KMS-11 (cell line): Measurements from ENCODE around the gene DUOX1.

Experiments used
- H2AFZ ChIP-seq: fragments of 200-600 bp; sonication (generic); 2 replicates; pipeline ENCODE4 v1.6.1; 2016; ENCODE audit warnings: antibody characterized with exemption, mixed run types, low read depth
- H3K27ac ChIP-seq: fragments of 200-600 bp; sonication (generic); 2 replicates; pipeline ENCODE4 v1.6.1; 2016; ENCODE audit warnings: mild to moderate bottlenecking, mixed run types
- H3K27me3 ChIP-seq: fragments of 200-600 bp; sonication (generic); 2 replicates; pipeline ENCODE4 v1.6.1; 2017; ENCODE audit warnings: mild to moderate bottlenecking, low read depth, mixed run types, moderate library complexity; ENCODE audit not compliant: insufficient read depth
- H3K36me3 ChIP-seq: fragments of 200-600 bp; sonication (generic); 2 replicates; pipeline ENCODE4 v1.6.1; 2017; ENCODE audit warnings: mild to moderate bottlenecking, mixed run types; ENCODE audit not compliant: insufficient read depth
- H3K4me1 ChIP-seq: fragments of 200-600 bp; sonication (generic); 2 replicates; pipeline ENCODE4 v1.6.1; 2016; ENCODE audit warnings: mild to moderate bottlenecking, low read depth, mixed run types; ENCODE audit not compliant: poor library complexity, severe bottlenecking
- H3K4me2 ChIP-seq: fragments of 200-600 bp; sonication (generic); 2 replicates; pipeline ENCODE4 v1.7.0; 2016; ENCODE audit warnings: mild to moderate bottlenecking, mixed run types
- H3K4me3 ChIP-seq: fragments of 200-600 bp; sonication (generic); IDR thresholded peaks from 2 replicates; pipeline ENCODE4 v1.6.1; 2017; ENCODE audit warnings: low read depth, low read length, mixed read lengths; ENCODE audit not compliant: insufficient read depth
- H3K79me2 ChIP-seq: fragments of 200-600 bp; sonication (generic); 2 replicates; pipeline ENCODE4 v1.6.1; 2016; ENCODE audit warnings: low read depth, mixed run types; ENCODE audit not compliant: insufficient read depth
- H3K9ac ChIP-seq: fragments of 200-600 bp; sonication (generic); 2 replicates; pipeline ENCODE4 v1.6.1; 2016; ENCODE audit warnings: mild to moderate bottlenecking, mixed run types
- H4K20me1 ChIP-seq: fragments of 200-600 bp; sonication (generic); 2 replicates; pipeline ENCODE4 v1.6.1; 2016; ENCODE audit warnings: mild to moderate bottlenecking, mixed run types; ENCODE audit not compliant: insufficient read depth
- TF ChIP-seq, protein P1 (sequence below): fragments of 200-600 bp; sonication (generic); conservative IDR thresholded peaks from 2 replicates; pipeline ENCODE4 v1.6.1; 2017; ENCODE audit warnings: low read depth, mild to moderate bottlenecking, antibody characterized with exemption, low read length, moderate library complexity, mixed read lengths

The DUOX1 gene

DNA sequence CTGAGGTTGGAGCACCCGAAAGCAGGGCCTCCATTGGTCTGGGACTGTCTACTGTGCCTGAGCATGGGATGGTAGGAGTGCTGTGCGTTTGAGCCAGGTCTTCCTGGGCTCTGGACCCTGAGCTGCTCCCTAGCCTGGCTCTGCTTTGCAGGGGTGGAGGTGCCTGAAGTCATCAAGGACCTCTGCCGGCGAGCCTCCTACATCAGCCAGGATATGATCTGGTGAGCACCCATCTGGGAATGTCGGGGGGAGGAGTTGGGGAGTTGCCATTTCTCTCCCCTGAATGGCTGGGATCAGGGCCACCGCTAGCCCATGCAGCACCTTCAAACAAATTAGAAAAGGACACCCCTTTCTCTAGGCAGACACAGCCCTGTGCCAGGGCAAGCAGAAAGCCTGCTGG, 20.7 kb downstream of the DUOX1 start:
- H3K36me3 ChIP-seq = no peaks in the 10 kb centered on the region
- H3K27me3 ChIP-seq = no peaks in the 10 kb centered on the region
- no peak overlapping the region for H3K9ac ChIP-seq
- H2AFZ ChIP-seq = no peak overlapping the region
- TF ChIP-seq, protein P1, sequence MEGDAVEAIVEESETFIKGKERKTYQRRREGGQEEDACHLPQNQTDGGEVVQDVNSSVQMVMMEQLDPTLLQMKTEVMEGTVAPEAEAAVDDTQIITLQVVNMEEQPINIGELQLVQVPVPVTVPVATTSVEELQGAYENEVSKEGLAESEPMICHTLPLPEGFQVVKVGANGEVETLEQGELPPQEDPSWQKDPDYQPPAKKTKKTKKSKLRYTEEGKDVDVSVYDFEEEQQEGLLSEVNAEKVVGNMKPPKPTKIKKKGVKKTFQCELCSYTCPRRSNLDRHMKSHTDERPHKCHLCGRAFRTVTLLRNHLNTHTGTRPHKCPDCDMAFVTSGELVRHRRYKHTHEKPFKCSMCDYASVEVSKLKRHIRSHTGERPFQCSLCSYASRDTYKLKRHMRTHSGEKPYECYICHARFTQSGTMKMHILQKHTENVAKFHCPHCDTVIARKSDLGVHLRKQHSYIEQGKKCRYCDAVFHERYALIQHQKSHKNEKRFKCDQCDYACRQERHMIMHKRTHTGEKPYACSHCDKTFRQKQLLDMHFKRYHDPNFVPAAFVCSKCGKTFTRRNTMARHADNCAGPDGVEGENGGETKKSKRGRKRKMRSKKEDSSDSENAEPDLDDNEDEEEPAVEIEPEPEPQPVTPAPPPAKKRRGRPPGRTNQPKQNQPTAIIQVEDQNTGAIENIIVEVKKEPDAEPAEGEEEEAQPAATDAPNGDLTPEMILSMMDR = no peak
- H3K4me3 ChIP-seq = no peak overlapping the region
- no peaks in the 10 kb centered on the region for H4K20me1 ChIP-seq
- H3K4me2 ChIP-seq = no peak overlapping the region
- H3K4me1 ChIP-seq = no peaks in the 10 kb centered on the region
- H3K79me2 ChIP-seq = no peaks in the 10 kb centered on the region
- no peak overlapping the region for H3K27ac ChIP-seq

DNA sequence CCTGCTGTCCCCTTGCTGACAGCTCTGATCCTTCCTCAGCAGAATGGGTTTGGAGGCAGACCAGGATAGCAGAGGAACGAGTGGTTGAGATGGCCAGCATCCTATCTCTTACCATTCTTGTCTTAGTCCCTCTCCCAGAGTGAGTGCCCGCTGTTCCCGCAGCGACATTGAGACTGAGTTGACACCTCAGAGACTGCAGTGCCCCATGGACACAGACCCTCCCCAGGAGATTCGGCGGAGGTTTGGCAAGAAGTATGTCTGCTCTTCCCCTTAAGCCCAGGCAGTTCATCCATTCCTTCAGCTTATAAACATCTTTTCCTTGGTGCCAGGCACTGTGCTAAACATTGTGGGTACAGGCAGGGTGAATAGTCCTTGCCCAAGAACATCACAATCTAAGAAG, 21.2 kb downstream of the DUOX1 start:
- Histone ChIP-seq H3K36me3 (no peaks in the 10 kb centered on the region), H2AFZ (no peak overlapping the region), H3K4me1 (no peaks in the 10 kb centered on the region), H3K27ac (no peak overlapping the region), H3K4me3 (no peak overlapping the region), H4K20me1 (no peaks in the 10 kb centered on the region), H3K4me2 (no peak overlapping the region), H3K79me2 (no peaks in the 10 kb centered on the region), H3K27me3 (no peaks in the 10 kb centered on the region), H3K9ac (no peak overlapping the region)
- TF ChIP-seq, protein P1 = no peak

DNA sequence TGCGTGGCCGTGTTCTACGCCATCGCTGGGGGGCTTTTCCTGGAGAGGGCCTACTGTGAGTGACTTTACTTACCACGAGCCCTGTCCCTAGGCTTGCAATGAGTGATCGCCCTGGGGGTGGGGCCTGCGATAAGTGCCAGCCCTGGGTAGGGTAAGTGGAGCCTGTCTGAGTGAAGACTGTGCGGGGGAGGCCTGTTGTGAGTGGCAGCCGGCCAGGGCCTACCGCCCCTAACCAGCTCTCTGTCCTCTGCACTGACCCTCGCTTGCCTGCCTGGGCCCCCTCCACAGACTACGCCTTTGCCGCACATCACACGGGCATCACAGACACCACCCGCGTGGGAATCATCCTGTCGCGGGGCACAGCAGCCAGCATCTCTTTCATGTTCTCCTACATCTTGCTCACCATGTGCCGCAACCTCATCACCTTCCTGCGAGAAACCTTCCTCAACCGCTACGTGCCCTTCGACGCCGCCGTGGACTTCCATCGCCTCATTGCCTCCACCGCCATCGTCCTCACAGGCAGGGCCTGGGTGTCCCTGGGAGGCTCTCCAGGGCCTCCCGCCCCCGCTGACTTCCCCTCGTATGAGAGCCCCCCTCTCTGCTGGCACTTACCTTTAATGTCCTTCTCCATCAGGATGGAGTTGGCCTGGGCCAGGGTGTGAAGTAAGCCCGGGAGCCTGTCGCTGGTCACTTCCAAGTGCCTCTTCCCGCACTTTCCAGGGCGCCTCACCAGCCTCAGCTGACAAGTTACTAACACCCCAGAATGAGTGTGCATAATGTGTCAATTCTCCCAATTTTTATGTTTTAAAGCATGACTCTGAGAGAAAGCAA, 22.4 kb downstream of the DUOX1 start:
- no peaks in the 10 kb centered on the region for H3K36me3 ChIP-seq
- H4K20me1 ChIP-seq = no peaks in the 10 kb centered on the region
- no peak overlapping the region for H3K4me3 ChIP-seq
- H3K27ac ChIP-seq = no peak overlapping the region
- no peaks in the 10 kb centered on the region for H3K27me3 ChIP-seq
- no peak overlapping the region for H2AFZ ChIP-seq
- H3K4me1 ChIP-seq = no peaks in the 10 kb centered on the region
- H3K79me2 ChIP-seq = no peaks in the 10 kb centered on the region
- TF ChIP-seq, protein P1 = no peak
- no peak overlapping the region for H3K4me2 ChIP-seq
- no peak overlapping the region for H3K9ac ChIP-seq

DNA sequence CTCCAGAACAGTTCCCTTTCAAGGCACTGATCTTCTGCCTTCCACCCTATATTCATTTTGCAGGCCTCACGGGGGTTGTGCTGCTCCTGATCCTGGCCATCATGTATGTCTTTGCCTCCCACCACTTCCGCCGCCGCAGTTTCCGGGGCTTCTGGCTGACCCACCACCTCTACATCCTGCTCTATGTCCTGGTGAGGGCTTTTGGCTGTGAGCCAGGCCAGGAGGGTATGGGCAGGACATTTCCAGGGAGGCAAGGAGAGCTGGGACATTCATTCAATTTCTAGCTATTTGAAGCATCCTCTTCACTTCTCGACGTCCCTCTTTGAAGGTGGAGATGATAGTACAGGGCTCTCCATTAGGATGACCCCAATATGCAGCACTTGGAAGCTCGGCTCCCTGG, 25.9 kb downstream of the DUOX1 start:
- H3K36me3 ChIP-seq = no peaks in the 10 kb centered on the region
- H3K79me2 ChIP-seq = no peaks in the 10 kb centered on the region
- no peak overlapping the region for H3K27ac ChIP-seq
- no peak overlapping the region for H3K4me2 ChIP-seq
- H4K20me1 ChIP-seq = no peaks in the 10 kb centered on the region
- H3K27me3 ChIP-seq = no peaks in the 10 kb centered on the region
- TF ChIP-seq, protein P1 = no peak
- H3K9ac ChIP-seq = no peak overlapping the region
- H3K4me3 ChIP-seq = no peak overlapping the region
- H2AFZ ChIP-seq = no peak overlapping the region
- no peaks in the 10 kb centered on the region for H3K4me1 ChIP-seq
